Hepatocyte (in vitro differentiated cells): ENCODE results near the gene IQCN.

Source experiments
- CTCF ChIP-seq: fragments of 200-600 bp; sonication (generic); IDR thresholded peaks from 2 replicates; pipeline ENCODE4 v1.5.1; 2016; ENCODE audit warnings: antibody characterized with exemption, mild to moderate bottlenecking; ENCODE audit not compliant: poor library complexity
- EZH2 ChIP-seq: fragments of 200-600 bp; sonication (generic); IDR thresholded peaks from 2 replicates; pipeline ENCODE4 v1.6.1; 2016; ENCODE audit warnings: antibody characterized with exemption, mild to moderate bottlenecking, borderline replicate concordance
- EZH2phosphoT487 ChIP-seq: fragments of 200-600 bp; sonication (generic); IDR thresholded peaks from one replicate; pipeline ENCODE4 v1.6.1; 2018; ENCODE audit warnings: antibody characterized with exemption, mild to moderate bottlenecking, low read depth, moderate library complexity; ENCODE audit not compliant: unreplicated experiment, severe bottlenecking

DNA sequence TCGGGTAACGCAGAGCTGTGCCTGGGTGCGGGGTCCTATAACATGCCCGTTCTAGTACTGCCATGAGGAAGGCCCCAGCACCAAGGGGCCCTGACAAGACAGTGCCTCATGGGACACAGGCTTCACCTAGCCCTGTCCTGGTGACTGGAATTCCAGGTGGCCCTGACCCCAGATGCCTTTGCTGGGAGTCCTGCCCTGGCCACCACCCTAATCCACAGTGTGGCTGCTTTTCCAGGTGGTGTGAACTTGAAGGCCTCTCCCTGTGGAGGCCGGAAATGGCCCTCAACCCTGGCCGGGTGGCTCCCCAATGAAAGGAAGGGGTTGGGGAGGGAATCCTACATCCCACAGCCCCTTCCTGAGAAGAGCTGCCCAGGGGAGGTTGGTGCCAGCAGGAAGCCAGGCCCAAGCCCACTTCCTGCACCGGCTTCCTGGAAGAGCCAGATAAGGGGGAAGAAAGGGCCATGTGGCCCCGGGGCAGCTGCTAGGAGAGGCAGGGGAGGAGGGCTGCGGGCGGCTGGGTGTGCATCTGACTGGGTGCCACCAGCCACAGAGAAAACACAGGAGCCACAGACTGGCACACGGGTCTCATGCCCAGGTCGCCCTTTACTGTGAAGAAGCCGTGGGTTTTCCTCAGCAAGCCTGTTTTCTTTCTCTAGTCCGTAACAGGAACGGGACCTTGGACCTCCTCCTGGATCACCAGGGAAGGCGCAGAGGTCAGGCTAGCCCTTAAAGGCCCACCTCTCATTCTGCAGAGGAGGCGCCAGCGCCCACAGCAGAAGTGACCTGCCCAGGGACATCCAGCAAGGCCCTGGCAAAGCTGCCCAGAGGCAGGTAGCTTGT lies 43.9 kb upstream of the IQCN start:
- TF ChIP-seq CTCF (no peak), EZH2phosphoT487 (no peak), EZH2 (no peak)
